AG20443 (cell line): ENCODE measurements around the gene TMEM100.

Experiments used
- DNase-seq: peaks from one replicate; pipeline ENCODE4 v3.0.0; 2012; ENCODE audit warnings: low spot score, mixed read lengths

Gene TMEM100

GRCh38 chr17:55717898-55718735 is 4.5 kb downstream of the TMEM100 start:
- DNase-seq, result peak; percentile 51

GRCh38 chr17:55717432-55717831 is 5.2 kb downstream of the TMEM100 start:
- DNase-seq, result no peak

GRCh38 chr17:55710829-55711496 is 11.7 kb downstream of the TMEM100 start:
- no peak for DNase-seq

GRCh38 chr17:55710410-55710809 is 12.3 kb downstream of the TMEM100 start:
- DNase-seq, result no peak

GRCh38 chr17:55709984-55710383 is 12.7 kb downstream of the TMEM100 start:
- no peak for DNase-seq

GRCh38 chr17:55709440-55709839 is 13.2 kb downstream of the TMEM100 start:
- no peak for DNase-seq

- no peak for DNase-seq
These were observed 14.3 kb downstream of the TMEM100 start for GRCh38 chr17:55708175-55708974.

GRCh38 chr17:55706808-55707773 is 15.6 kb downstream of the TMEM100 start:
- no peak for DNase-seq

- no peak for DNase-seq
These were observed 16.8 kb downstream of the TMEM100 start for GRCh38 chr17:55705847-55706246.

GRCh38 chr17:55704401-55704800 is 18.3 kb downstream of the TMEM100 start:
- DNase-seq, result no peak

- no peak for DNase-seq
These were observed 20.5 kb downstream of the TMEM100 start for GRCh38 chr17:55702150-55702549.

- no peak for DNase-seq
These were observed 23.3 kb downstream of the TMEM100 start for GRCh38 chr17:55699181-55699860.

GRCh38 chr17:55694286-55694910 is 28.3 kb downstream of the TMEM100 start:
- DNase-seq, result no peak

- peak; percentile 31 for DNase-seq
These were observed 29.1 kb downstream of the TMEM100 start for GRCh38 chr17:55693254-55694216.

- DNase-seq, result no peak
These were observed 30.4 kb downstream of the TMEM100 start for GRCh38 chr17:55692276-55692675.

- no peak for DNase-seq
These were observed 31.0 kb downstream of the TMEM100 start for GRCh38 chr17:55691666-55692065.

- DNase-seq, result peak; percentile 27
These were observed 32.6 kb downstream of the TMEM100 start for GRCh38 chr17:55690105-55690508.

- DNase-seq, result no peak
These were observed 33.0 kb downstream of the TMEM100 start for GRCh38 chr17:55689672-55690071.

- DNase-seq, result no peak
These were observed 34.6 kb downstream of the TMEM100 start for GRCh38 chr17:55688057-55688456.
